NB4 (cell line): ENCODE results near the gene TTLL5.

Experiments
- DNase-seq: peaks from one replicate; pipeline ENCODE4 v3.0.0; 2010; ENCODE audit warnings: low read depth
- H3K4me3 ChIP-seq: one replicate; pipeline ENCODE4 v1.5.1; 2011; ENCODE audit warnings: mild to moderate bottlenecking, low read depth, low read length, moderate library complexity
- CTCF ChIP-seq: IDR thresholded peaks from one replicate; pipeline ENCODE4 v1.5.1; 2012; ENCODE audit warnings: low read depth, low read length
- MYC ChIP-seq: IDR thresholded peaks from 2 replicates; pipeline ENCODE4 v1.6.1; 2011; ENCODE audit warnings: low read depth, low read length
- POLR2A ChIP-seq: IDR thresholded peaks from 2 replicates; pipeline ENCODE4 v1.6.1; 2011; ENCODE audit warnings: mild to moderate bottlenecking; ENCODE audit not compliant: insufficient read length; ENCODE audit errors: extremely low read depth
- TF ChIP-seq, protein P1 (sequence below): IDR thresholded peaks from 2 replicates; pipeline ENCODE4 v1.6.1; 2011; ENCODE audit warnings: low read depth, low read length

TTLL5 gene

GRCh38 chr14:75926431-75927115 is 265.5 kb downstream of the TTLL5 start:
- no peak overlapping the region for H3K4me3 ChIP-seq
- DNase-seq = no peak
- TF ChIP-seq MYC (no peak), CTCF (no peak), POLR2A (no peak)
- TF ChIP-seq, protein P1, sequence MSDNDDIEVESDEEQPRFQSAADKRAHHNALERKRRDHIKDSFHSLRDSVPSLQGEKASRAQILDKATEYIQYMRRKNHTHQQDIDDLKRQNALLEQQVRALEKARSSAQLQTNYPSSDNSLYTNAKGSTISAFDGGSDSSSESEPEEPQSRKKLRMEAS = no peak

DNA sequence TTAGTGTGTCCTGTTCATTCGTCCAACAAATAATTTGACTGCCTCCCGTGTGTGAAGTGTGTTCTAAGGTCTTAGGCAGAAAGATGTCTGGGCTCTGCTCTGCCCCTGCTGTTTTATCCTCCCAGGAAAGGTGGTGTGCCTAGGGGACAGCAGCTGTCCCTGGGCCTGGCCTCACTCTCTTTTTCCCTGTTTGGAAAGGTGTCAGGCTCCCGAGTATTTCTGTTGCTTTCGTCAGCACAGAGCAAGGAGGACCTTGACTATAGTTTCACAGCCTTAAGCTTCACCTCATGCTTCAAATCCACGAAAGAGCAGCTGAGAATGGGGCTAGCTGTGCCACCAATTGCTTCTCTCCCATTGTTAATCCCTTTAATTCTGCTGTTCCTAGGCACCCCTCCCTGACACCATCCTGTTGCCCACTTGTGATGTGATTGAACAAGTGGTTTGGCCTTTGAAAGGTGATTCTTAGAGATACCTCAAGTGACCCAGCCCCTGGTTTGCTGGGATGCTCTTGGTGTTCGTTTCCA is 266.6 kb downstream of the TTLL5 start:
- no peak overlapping the region for H3K4me3 ChIP-seq
- TF ChIP-seq CTCF = no peak
- TF ChIP-seq, protein P1 = no peak
- no peak for TF ChIP-seq POLR2A
- TF ChIP-seq MYC = no peak
- DNase-seq = no peak

DNA sequence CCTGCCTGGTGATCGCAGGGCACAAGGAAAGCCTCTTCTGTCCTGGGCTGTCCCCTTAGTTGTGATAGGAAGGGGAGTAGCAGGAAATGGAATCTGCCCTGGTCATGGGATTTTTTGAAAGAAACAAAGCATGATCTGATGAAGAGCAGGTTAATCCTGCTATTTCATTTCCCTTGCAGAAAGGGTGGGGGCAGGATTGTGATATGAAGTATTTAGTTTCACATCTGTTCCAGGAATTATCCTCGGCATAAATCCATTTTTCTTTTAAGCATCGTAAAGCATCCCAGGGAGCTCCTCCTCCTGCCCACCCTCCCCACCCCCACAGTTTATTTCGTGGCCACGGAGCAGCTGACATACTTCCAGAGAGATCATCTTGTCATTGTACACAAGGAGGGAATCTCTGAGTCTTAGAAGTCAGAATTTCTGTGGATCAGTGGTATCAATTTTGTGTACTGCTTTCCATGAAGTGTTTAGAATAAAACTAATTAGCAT is 267.7 kb downstream of the TTLL5 start:
- TF ChIP-seq POLR2A (no peak), MYC (no peak), CTCF (no peak)
- TF ChIP-seq, protein P1 = no peak
- no peak overlapping the region for H3K4me3 ChIP-seq
- no peak for DNase-seq

GRCh38 chr14:75933712-75934296 is 272.8 kb downstream of the TTLL5 start:
- no peak overlapping the region for H3K4me3 ChIP-seq
- TF ChIP-seq CTCF = no peak
- no peak for DNase-seq

DNA sequence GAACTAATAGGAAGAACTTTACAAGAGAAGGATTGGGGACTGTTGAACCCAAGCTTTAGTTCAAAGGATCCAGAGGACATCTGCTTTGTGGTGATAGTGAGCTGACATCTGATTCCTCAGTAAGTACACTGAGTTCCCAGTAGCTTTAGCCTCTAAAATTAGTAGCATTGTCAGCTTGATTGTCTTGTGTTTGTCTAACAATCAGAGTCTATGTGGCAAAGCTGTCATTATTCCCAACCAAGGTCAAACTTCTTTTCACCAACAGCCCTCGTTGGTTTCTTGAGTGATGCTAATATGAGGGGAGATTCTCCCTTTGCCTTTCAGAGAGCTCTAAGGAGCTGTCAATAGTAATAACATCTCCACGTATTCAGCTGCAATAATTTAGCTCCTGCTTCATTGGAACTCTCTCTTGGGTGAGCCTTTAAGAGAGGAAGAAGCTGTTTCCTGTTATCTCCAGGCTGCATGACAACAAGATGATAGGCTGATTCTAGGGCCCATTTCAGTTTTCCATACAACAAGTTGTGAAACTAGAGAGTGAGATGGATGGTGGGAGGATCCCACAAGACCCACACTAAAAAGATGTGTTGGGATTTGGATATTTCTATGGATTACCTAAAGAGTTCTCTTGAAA is 274.1 kb downstream of the TTLL5 start:
- H3K4me3 ChIP-seq = no peak overlapping the region
- no peak for DNase-seq
- TF ChIP-seq POLR2A (no peak), CTCF (no peak), MYC (no peak)
- TF ChIP-seq, protein P1 = no peak
